D721Med (cell line): ENCODE measurements around the gene INSM1.

ENCODE experiments used
- DNase-seq: peaks from one replicate; pipeline ENCODE4 v3.0.0; 2011; ENCODE audit warnings: low spot score; ENCODE audit not compliant: insufficient read length
- FAIRE-seq: peaks from 2 replicates; lab custom pipeline; 2011; peaks lifted over from hg19 to GRCh38; lab: Jason Lieb, UNC
- TF ChIP-seq, protein P1 (sequence below): IDR thresholded peaks from 2 replicates; pipeline ENCODE4 v1.5.1; 2012; ENCODE audit warnings: mild to moderate bottlenecking, control low read depth; ENCODE audit not compliant: insufficient read depth; ENCODE audit errors: missing control alignments

Gene INSM1

DNA sequence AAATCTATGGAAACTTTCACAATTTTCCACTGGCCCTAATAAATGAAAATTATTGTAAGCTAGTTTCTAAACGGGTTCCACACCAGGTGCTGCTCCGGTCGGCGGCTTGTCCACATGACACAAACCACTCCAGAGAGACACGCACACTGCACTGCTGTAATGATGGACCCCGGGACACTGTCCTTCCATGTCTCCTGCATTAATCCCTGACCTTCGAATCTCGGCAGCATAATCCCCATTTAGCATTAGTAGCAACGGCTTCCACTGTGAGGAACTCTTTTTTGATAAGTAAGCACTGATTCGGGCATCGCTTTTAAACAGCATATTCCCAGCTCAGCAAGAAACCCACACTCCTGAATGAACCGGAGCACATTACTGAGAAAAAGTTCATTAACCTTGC is 43.5 kb downstream of the INSM1 start:
- TF ChIP-seq, protein P1, sequence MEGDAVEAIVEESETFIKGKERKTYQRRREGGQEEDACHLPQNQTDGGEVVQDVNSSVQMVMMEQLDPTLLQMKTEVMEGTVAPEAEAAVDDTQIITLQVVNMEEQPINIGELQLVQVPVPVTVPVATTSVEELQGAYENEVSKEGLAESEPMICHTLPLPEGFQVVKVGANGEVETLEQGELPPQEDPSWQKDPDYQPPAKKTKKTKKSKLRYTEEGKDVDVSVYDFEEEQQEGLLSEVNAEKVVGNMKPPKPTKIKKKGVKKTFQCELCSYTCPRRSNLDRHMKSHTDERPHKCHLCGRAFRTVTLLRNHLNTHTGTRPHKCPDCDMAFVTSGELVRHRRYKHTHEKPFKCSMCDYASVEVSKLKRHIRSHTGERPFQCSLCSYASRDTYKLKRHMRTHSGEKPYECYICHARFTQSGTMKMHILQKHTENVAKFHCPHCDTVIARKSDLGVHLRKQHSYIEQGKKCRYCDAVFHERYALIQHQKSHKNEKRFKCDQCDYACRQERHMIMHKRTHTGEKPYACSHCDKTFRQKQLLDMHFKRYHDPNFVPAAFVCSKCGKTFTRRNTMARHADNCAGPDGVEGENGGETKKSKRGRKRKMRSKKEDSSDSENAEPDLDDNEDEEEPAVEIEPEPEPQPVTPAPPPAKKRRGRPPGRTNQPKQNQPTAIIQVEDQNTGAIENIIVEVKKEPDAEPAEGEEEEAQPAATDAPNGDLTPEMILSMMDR = no peak
- no peak for DNase-seq
- no peak for FAIRE-seq

DNA sequence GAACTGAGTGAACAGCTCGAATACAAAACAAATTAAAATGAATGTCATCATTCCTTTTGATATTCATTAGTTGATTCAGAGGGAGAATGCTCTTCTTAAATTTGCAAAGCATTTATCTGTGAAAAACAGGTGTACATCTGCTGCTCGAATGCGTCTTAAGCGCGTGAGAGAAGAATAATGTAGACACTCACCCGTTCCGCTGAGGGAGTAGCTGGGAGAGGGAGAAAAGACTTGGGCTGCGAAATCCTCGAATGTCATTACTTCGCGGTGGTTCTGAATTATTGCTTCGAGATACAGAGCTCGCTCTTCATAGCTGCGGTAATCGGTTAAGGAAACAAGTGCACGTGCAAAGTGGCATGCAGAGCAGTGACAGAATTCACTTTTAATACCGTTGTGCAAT is 43.9 kb downstream of the INSM1 start:
- FAIRE-seq (no peak), DNase-seq (no peak)
- TF ChIP-seq, protein P1 = no peak

DNA sequence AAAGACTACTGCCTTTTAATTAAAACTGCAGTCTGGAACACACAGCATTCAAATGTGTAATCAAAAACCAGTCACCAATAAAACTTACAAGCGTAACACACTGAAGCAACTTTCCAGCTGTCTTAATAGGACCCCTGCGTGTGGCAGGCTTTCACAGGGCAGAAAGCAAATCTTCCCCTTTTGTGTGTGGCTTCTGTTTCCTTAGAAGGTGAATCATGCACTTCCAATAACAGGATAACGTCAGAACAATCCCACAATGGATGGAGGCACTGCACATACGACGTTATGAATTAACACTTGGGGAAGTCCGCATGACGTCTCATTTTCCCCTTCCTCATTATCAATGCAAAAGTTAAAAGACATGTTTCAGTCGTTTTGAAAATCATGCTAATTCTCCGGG is 44.8 kb downstream of the INSM1 start:
- TF ChIP-seq, protein P1 = no peak
- FAIRE-seq (no peak), DNase-seq (no peak)

DNA sequence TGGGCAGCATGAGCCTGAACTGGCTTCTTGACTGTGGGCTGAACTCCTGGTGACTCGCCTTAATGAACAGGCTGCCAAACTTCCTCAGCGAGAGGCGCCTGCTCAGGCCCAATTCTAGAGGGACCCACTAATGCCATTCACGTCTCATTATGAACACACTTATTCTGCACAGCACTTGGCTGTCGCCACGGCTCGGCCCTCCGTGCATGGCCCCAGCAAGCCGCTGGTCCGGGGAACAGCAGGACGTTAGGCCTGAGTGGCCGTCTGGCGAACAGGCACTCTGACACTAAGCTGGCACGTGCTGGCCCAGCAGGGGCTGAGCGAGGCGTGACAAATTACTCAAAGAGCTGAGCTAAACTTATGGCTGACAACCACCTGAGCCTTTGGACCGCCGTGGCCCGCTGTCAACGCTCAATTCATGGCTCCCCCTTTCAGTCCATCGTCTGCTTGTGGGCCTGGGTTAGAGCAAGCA is 45.9 kb downstream of the INSM1 start:
- TF ChIP-seq, protein P1 = no peak
- no peak for DNase-seq
- FAIRE-seq = no peak

DNA sequence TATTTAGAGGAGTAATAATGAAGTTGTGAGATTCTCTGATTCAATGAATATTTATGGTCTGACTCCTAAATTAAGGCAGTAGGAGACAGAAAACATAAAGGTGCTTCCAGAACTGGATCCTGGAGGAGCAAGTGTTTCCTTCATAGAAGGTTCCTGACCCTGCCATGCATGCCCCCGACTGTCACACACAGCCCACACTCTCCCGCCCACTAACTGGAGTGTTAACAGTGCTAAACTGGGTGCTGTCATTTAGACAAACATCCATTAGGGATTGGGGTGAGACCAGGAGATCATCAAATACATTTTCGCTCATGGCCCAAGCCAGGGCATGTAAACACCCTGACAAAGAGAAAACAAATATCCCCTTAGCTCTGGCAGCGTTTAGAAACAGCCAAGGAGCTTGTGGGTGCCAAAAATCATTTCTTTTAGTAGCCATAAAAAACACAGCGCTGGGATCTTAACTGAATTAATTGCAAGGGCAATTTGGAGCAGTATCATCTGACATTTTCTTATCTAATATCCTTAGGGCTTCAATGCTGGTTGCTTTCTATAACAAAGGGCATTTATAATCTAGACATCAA is 46.8 kb downstream of the INSM1 start:
- TF ChIP-seq, protein P1 = no peak
- FAIRE-seq (no peak), DNase-seq (no peak)

DNA sequence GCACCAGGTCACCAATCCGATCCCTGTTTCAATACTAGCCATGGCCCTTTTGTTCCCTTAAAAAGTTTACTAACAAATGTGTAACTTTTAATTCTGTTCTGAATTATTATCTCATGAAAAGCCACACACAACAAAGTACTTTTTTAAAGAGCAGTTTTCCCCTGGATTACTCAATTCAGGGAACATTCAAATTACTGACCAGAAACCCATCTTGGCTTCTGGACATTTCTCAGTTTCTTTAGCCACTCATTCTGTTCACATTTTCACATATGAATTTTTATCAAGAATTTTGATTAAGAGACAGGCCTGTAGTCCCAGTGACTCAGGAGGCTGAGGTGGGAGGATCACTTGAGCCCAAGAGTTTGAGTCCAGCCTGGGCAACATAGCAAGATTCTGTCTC is 47.4 kb downstream of the INSM1 start:
- DNase-seq = no peak
- TF ChIP-seq, protein P1 = no peak
- no peak for FAIRE-seq

DNA sequence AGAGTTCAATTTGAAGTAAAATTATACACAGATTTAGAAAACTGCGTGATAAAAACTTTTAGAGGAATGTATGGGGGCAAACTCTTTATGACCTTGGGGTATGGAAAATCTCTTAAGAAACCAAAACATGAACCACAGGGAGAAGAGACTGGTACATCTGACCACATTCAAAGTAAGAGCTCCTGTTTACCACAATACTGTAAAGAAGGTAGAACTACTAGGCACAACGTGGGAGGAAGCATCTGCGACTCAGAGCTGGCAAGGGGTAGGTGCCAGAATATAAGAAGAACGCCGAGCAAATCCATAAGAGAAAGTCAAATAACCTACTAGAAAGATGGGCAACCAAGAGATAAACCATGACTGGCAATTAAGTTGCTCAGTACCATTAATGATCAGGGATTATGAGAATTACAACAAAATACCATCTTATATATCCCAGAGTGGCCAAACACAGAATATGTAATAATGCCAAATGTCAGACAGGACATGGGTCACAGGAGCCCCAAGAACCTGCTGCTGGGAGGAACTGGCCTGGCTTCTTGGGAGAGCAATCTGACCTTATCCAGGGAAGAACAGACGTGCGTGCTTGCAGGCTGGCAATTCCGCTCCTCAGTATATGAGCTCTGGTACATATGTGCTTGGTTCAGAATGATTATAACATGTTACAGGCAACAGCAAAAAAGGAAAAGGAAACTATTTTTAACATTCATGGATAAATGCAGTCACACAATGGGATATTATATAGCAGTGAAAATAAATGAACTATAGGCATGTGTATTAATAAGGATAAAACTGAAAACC is 50.2 kb downstream of the INSM1 start:
- no peak for DNase-seq
- FAIRE-seq = no peak
- TF ChIP-seq, protein P1 = no peak
